Ureter (tissue), 1 donor: Measurements from ENCODE around the gene HES1. TPM values are rescaled to one million over a fixed set of nuclear protein-coding genes. Genes with fewer than 3 reads are reported as not detected.
A peak's percentile ranks its signal among the peaks of the same experiment; 100 is the strongest.
"Not testable (repeated sequence)": the region's sequence is repeated elsewhere in the genome, so short reads cannot be mapped to it uniquely, and the experiment has no call there.

Experiments
- DNase-seq: peaks from one replicate; pipeline ENCODE4 v3.0.0-alpha.2; 2020; ENCODE audit warnings: low spot score
- total RNA-seq: library from RNA; stranded (reverse); gene quantifications from one replicate; pipeline ENCODE4 v1.2.4, GENCODE V29; 2023
- donor health status: DM: yes; HTN: yes; CAD: no.

Gene HES1
- total RNA-seq, 1 donor from 2014 or later, result 230 TPM

DNA sequence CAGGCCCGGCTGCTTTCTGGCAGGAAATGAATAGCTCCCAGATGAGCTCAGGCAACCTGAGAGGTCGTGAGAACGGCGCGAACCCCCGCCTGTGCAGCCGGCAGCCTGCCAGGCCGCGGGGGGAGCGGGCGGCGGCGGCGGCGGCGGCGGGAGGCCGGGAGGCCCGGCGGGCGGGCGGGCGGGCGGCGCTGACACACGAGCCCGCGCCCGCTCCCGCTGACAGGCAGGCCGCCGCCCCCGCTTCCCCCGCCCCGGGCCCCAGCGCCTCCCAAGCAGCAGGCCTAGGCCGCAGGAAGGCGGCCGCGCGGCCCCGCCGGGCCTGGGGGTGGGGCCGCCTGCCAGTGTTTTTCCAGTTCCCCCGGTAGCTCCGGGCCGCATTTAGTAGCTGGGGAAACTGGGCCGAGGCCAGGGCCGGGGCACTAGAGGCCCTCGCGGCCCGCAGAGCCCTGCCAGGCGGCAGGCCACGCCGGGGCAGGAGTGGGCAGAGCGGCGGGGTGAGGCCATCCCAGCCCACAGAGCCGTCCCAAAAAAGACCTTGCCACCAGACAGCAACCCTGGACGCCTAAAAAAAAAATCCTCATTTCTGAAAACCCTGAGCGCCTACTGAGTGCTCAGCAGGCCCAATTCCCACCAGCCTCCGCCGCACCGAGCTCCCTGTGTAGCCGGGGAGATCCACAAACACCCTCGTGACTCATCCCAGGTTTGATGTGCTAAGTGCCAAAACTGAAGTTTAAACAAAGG lies 5.6 kb downstream of the HES1 start:
- peak; percentile 91 for DNase-seq

- DNase-seq, result peak; percentile 53
Measured at GRCh38 chr3:194142156-194142910, 6.4 kb downstream of the HES1 start.

GRCh38 chr3:194145702-194146101 lies 9.8 kb downstream of the HES1 start:
- DNase-seq, result no peak

DNA sequence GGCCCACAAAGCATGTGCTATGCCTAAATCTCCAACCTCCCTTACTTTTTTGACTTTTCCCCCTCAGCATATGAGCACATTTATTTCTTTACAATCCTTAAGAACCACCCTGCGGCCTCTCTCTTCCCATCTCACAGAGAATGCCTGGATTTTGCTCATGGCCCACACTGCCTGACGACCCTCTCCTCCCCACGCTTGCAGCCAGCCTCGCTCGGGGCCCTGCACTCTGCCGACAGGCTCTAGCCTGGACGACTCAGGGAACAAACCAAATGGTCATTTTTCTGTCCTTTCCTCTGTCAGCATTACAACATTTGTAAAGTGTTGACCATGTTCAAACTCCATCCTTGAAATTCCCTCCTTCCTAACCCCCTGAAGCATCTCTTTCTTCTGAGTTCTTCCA lies 11.7 kb downstream of the HES1 start:
- no peak for DNase-seq

GRCh38 chr3:194148383-194148782 lies 12.4 kb downstream of the HES1 start:
- DNase-seq, result peak; percentile 65

- DNase-seq, result no peak
Measured at GRCh38 chr3:194150252-194150934, 14.4 kb downstream of the HES1 start.

DNA sequence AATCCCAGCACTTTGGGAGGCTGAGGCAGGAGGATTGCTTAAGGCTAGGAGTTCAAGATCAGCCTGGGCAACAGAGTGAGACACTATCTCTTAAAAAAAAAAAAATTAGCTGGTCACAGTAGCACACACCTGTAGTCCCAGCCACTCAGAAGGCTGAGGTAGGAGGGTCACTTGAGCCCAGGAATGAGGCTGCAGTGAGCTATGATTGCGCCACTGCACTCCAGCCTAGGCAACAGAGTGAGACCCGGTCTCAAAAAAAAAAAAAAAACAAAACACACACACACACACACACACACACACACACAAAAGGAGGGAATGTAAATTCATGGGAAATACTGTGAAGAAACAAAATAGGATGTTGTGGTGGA lies 15.0 kb downstream of the HES1 start:
- not testable (repeated sequence) for DNase-seq

- no peak for DNase-seq
Measured at GRCh38 chr3:194154346-194154745, 18.4 kb downstream of the HES1 start.

- no peak for DNase-seq
Measured at GRCh38 chr3:194156095-194156494, 20.1 kb downstream of the HES1 start.

DNA sequence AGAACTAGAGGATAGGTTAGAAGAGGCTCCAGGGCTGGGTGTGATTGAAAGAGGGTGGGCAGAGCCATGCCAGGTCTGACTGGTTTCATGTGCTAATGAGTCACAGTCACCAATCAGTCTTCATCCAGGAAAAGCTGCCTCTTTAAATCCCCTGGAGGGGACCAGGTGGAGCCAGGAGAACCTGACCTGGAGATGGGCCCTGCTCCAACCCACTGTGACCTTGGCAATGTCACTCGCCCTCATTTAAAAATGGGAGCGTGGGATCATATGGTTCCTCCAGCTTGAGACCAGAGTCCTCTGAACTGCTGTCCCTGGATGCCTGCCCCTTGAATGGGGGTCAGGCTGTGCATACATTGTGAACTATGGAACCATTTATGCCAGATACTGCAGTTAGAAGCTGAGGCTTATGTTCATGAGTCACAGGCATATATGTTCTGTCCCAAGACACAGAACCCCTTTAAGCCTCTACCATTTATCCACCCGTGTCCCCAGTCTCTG lies 23.0 kb downstream of the HES1 start:
- DNase-seq, result peak; percentile 67

GRCh38 chr3:194160158-194160557 lies 24.2 kb downstream of the HES1 start:
- no peak for DNase-seq

DNA sequence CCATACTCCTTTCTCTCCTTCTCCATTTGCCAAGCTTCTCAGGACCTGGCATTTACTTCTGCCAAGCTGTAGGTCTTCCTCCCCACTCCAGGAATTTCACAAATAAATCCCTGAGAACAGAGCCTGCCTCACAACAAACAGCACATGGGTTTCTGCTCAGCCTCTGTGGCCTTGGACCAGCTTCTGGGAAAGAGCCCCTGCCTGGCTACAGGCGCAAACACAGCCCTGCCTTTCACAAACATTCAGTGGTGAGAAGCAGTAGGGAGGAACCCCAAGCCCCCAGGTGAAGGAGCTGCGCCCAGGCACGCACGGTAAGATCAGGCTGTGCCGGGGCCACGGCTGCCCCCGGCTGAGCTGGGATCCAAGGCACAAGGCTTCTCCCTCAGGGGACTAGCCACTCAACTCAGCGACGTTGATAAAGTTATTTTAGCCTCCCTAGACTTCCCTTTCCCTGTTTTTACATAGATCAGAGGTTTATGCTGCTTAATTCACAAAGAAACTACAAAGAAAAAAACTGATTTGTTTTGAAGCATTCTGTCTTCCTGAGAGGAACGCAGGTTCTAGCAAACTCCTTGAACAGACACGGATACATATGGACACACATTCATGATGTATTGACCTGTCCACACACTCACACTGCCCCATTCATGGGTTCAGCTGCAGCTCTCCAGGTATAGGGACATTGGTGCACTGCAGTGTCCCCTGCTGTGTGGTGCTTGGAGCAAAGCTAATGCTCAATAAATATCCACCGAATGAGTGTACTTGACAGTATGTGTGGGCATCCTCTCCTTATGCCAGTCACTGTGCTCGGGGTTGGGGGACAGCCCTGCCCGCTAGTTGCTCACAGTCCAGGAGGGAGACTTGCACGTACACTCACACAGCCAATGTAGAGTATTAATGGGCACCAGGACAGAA lies 25.4 kb downstream of the HES1 start:
- peak; percentile 57 for DNase-seq

DNA sequence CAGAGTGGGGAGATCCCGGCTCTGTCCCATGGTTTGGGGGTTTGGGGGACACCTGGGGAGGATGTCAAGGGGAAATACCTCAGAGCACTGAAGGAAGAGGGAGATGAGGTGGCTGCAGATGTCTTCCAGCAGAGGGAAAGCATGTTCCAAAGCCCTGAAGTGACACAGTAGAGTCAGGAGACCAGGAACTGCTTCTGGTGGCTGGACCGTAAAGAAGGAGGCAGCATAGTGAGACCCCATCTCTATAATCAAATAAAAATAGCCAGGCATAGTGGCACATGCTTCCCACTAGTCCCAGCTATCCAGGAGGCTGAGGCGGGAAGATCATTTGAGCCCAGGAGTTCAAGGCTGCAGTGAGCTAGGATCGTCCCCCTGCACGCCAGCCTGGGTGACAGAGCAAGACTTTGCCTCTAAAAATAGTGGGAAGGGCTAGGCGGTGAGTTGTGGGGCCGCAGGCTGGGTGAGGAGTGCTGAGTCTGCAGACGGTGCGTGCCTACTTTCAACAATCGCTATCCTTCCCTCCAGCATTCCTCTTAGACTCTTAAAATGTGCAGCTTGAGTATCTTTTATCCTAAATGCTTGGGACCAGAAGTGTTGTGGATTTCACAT lies 26.2 kb downstream of the HES1 start:
- no peak for DNase-seq

GRCh38 chr3:194162817-194163584 lies 27.1 kb downstream of the HES1 start:
- no peak for DNase-seq

DNA sequence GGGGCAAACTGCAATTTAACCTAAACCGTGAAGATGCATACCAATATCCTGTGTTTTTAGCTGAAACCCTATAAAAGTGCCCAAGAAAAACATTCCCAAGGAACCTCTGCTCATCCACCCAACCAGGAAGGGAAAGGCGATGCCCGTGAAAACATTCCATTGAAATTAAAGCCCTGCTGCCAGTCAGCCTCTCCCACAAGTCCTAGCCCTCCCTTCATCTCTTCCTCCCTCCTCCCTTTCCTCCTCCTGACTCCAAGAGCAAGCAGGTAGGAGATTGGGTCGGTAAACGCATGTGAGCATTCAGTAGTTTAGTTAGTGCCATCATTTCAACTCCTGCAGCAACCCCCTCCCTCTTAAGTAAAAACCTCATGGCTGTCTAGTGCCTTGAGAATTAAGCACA lies 27.7 kb downstream of the HES1 start:
- DNase-seq, result no peak

DNA sequence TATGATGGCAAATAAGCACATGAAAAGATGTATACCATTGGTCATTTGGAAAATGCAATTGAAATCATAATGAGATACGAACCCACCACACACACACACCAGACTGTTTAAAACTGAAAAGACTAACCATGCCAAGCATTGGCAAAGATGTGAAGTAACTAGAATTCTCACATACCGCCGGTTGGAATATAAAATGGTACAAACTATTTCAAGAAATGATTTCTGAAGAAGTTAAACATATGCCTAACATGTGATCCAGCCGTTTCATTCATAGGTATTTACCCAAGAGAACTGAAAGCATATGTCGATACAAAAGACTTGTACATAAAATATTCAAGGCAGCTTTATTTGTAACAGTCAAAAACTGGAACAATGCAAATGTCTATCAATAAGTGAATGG lies 28.9 kb downstream of the HES1 start:
- DNase-seq, result no peak

GRCh38 chr3:194165271-194166018 lies 29.5 kb downstream of the HES1 start:
- no peak for DNase-seq

DNA sequence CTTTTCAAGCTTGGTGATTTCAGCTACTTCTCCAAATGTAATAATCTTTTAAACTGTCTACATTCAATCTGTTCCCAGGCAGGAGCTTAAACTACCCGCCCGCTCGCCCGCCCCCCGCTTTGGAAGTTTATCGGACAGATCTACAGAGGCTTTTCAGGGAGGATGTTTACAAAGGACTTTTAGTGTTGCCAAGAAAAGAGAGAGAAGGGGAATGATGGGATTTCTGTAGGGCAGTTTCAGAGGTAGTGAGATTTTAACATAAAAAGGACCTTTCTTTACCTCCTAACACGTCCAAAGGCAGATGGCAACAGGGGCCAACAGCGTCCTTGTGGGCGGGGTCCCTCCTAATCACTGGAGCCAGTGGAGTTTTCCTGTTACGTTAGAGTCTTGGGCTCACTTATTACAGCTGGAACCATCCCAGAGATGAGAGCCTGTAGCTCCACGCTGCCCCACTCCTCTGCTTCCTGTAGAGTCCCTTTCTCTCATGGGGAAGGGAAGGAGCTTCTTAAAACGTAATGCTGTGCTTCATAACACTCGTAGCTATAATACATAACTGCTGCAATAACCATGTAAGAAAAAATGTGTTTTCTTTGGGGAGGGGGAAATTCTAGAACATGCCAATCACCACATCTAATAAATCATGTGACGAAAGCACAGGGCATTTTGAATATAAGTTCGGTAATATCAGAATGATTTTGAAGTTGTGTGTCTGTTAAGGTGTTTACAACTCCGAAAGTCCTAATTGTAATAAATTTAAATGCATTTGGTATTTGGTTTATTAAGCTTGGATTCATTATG lies 30.9 kb downstream of the HES1 start:
- no peak for DNase-seq
